22Rv1 (cell line): ENCODE data around the gene EXOC2.

Experiments used
- ZFX ChIP-seq: fragments of 450-650 bp; IDR thresholded peaks from 2 replicates; pipeline ENCODE4 v1.6.1; 2017; ENCODE audit warnings: antibody characterized with exemption, borderline replicate concordance
- TF ChIP-seq, protein P1 (sequence below): fragments of 450-650 bp; IDR thresholded peaks from 2 replicates; pipeline ENCODE4 v1.5.1; 2017; ENCODE audit warnings: mild to moderate bottlenecking

DNA sequence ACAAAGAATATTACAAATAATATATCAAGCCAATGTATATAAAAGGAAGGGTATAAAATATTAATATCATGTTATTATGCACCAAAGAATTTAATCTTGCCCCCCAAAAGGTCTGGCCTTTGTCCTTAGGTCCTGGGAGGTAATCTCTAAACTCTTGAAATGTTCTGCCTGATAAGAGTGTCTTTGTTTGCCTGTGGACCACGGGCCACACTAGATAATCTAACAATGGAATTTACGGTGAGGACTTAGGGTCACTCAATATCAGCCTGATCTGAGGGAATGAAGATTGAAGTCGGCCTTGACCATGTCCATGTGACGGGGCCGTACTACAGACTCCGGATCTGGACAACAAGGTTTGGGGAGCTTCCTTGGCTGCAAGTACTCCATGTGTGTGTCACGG is 79.0 kb downstream of the EXOC2 start:
- TF ChIP-seq, protein P1, sequence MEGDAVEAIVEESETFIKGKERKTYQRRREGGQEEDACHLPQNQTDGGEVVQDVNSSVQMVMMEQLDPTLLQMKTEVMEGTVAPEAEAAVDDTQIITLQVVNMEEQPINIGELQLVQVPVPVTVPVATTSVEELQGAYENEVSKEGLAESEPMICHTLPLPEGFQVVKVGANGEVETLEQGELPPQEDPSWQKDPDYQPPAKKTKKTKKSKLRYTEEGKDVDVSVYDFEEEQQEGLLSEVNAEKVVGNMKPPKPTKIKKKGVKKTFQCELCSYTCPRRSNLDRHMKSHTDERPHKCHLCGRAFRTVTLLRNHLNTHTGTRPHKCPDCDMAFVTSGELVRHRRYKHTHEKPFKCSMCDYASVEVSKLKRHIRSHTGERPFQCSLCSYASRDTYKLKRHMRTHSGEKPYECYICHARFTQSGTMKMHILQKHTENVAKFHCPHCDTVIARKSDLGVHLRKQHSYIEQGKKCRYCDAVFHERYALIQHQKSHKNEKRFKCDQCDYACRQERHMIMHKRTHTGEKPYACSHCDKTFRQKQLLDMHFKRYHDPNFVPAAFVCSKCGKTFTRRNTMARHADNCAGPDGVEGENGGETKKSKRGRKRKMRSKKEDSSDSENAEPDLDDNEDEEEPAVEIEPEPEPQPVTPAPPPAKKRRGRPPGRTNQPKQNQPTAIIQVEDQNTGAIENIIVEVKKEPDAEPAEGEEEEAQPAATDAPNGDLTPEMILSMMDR: no peak
- TF ChIP-seq ZFX: no peak
